ENCODE results near the gene IFI27.
"Not testable (repeated sequence)": the region's sequence is repeated elsewhere in the genome, so short reads cannot be mapped to it uniquely, and the experiment has no call there.

The IFI27 gene

DNA sequence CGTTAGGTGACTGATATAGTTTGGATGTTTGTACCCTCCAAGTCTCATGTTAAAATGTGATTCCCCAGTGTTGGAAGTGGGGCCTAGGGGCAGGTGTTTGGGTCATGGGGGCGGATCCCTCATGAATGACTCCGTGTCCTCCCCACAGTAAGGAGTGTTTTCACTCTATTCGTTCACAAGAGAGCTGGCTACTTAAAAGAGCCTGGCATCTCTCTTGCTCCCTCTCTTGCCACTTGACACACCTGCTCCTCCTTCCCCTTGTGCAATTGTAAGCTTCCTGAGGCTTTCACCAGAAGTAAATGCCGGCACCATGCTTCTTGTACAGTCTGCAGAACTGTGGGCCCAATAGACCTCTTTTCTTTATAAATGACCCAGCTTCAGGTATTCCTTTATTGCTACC, 16.3 kb downstream of the IFI27 start:
- no peak for DNase-seq

DNA sequence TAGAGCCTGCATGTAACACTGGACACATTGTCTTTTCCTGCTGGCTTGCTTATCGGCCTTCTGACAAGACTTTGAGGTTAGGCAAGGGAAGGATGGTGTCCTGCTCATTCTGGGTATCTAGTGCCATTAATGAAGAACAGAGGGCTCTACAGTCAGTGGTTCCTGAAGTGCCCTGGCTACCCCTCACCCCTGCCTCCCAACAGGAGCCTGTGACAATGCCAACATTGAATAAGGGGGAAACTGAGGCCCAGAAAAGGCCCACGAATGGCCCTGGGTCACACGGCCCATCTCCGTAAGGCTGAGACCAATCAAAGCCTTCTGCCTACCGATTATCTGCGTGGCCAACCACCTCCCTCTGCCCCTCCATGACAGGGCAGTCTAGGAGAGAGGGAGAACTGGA, 16.8 kb downstream of the IFI27 start:
- no peak for DNase-seq

DNA sequence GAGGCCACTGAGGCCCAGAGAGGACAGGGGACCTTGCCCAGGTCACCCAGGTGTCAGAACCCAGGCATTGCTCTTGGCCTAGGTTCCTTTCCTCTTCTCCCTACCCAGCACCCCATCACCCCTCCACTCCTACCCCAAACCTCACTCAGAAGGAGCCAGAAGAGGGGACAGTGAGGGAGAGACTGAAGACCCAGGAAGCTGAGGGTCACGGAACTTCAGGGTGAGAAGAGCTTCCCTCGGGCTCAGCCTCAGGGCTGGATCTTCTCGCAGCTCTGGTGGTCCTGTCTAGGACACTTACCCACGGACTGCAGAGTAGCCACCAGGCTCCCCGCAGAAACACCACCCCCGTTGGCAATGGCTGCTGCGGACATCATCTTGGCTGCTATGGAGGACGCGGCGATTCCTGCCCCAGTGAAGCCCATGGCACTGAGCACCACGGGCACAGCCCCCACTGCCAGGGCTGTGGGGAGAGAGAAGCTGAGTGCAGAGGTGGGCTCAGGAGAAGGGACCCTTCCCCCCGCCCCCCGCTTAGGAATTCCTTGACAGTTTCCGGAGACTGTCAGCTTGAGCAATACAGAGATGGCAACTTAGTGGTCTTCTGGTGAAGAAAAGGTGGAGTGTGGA, 17.8 kb downstream of the IFI27 start:
- DNase-seq: no peak

DNA sequence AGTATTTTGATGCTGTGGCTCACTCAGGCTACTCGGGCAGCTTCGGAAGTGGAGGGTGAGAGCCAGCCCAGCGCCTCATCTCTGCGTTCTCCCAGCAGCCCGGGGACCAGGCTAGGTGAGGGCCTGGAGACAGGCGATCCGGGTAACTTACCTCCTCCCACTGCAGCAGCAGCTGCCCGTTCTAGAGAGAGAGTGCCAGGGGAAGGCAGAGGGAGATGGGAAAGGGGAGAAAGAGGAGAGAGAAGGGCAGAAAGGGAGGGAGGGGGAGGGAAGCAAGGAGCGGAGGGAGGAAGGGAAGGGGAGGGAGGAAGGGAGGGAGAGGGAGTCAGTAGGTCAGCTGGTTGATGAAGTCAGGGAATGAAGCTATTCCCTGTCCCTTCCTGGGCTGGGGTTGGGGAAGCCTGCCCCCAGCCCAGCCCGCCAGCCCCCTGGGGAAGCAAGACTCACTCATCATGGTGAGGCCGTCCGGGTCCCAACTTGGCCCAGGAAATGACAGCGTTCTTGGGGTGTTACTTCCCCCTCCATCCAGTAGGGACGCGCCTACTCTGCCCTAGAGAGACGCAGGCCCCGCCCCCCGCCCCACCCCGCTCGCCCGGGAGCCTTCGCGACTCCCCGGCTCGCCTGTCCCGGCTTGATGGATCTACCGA, 18.7 kb downstream of the IFI27 start, which contains the start of gene IFI27L2:
Gene IFI27L2, minus strand, starts transcription at position 494 of the 647 bp plus-strand sequence. Its CDS starts 40 bp downstream, at position 454.
- DNase-seq: peak; percentile 22 to 65

DNA sequence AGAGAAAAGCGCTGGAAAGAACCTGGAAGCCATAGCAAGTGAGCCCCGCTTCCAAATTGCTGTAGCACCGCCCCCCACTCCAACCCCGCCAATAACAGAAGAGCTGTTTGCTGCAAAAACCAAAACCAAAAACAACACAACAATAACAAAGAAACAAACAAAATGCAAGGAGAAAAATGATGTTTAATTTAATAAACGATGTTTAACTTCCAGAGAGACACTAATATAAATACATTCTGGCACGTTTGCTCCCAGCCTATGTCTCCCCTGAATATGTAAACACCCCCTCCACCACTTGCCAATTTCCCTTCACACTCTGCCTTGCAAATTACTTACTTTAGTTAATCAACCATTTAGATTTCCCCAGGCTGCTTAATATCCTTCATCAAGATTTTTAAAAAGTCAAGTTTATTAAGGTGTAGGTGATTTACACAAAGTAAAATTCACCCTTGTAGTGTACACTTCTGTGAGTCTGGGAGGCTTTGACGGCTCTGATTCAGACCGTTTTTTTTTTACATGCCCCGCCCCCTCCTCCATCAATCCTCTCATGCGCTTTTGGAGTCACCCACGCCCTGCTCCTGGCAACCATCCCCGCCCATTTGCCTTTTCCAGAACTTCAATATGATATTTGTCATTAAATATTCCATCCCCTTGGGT, 19.4 kb downstream of the IFI27 start:
- no peak for DNase-seq

DNA sequence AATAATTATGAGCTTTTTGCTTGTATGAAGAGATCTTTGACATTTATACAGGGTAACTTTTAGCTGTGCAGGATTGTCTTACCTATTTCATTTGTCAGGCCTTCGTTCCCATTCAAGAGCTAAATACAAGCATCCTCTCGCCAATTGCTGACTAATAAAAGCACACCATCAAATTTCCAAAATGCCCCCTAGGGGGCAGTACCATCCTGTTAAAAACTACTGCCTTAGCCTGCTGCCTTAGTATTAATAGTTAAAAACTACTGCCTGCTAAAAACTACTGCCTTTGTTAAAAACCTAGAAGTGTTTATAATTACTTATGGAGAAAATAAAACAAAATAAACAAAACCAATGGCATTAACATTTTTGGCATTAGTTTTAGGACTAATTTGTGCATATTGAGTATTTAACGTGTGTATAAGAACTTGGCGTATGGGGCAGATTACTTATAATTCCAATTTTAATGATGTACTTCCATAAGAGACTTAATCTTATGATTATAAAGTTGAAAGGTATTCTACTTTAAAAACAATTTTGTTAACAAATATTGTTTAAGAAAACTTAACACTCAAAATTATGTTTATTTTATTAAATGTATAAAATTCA, 21.9 kb downstream of the IFI27 start:
- peak in 1 of 2 donors; percentile 77 for DNase-seq

DNA sequence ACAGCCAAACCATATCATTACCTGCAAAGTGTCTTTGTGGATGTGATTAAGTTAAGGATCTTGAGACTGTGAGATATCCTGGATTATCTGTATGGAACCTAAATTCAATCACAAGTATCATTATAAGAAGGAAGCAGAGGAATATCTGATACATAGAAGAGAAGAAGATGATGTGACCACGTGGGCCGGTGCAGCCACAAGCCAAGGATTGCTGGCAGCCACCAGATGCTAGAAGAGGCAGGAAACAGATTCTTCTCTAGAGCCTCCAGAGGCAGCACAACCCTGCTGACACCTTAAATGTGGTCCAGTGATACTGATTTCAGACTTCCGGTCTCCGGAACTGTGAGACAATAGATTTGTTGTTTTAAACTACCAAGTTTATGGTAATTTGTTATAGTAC, 24.9 kb downstream of the IFI27 start:
- no peak for DNase-seq

DNA sequence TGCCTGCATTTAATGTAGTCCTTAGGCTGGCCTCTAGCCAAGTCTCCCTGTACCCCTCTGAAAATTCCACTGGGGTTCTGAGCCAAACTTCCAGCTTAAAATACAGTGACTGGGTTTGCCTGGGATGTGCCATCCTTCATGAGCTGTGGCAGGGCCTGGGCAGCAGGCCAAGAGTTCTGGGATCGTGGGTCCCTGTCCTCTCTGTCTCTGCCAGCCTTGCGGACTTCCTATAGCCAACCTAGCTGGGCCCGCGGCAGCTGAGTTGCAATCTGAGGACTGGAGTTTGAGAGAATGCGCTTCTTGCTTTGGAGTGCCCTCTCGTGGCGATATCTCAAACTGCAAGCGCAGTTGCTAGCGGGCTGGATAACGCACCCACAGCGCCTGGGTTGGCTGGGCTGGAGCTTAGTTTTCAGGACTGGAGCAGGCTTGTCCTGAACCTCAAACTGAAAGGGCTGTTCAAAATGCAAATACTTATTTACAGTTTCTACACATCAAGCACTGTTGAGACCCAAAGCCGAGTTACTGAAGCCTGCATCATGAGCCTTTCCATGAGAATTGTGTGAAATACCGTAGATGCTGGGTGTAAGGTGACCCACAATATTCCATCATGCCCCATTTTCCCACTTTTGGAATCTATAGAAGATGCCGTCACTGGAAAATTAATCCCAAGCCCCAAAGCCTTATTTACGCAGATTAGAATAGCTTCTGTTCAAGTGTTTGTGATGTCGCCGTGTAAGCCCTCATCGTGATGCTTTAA, 26.2 kb downstream of the IFI27 start:
- peak; percentile 50 to 62 for DNase-seq

DNA sequence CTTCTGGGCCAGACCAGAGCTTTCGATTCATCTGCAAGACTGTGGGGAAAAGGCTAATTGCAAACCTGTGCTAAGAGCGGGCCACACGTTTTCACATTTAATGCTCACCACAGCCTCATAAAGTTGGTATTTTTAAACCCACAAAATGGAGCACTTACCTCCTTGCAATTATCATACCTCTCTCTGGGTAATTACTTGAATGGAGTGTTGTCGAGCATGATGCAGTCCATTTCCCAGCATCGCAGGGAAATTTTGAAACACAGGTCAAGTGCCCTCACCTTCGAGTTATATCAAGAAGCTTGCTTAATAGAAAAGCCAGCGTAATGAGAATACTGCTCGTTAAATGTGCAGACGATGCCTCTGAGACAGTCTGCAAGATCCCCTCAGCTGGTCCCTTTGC, 27.7 kb downstream of the IFI27 start:
- no peak for DNase-seq

DNA sequence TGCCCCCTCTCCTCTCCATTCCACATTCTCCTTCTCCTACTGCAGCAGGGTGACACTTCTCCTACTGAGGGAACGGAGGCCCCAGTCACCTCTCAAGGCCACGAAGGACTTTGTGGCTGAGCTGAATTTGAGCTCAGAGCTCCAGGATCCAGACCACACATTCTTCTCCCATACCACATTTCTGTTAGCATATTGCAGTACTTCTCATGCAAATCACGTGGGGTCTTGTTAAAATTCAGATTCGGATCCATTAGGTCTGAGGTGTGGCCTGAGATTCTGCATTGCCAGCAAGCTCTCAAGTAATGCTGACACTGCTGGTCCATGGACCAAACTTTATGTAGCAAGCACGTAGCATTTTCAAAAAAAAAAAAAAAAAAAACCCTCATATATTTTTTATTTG, 28.5 kb downstream of the IFI27 start:
- DNase-seq: no peak

DNA sequence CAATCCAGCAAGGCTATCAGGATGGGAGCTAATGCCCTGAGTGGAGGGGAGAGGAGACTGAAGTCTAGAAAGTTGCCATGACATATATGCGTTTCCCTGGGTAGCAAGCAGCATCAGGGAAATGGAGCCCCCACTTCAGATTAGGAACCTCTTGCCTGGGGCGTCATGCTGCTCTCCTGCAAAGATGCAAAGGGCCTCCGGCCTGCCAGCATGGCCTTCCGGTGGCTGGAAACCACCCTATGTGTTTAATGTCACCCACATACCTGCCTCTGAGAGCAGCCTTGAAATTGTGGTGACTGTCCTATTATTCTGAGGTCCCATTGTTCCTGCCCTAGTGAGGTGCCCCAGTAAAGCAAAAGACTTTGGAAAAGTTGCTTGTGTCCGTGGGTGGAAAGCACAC, 28.9 kb downstream of the IFI27 start:
- DNase-seq: no peak

DNA sequence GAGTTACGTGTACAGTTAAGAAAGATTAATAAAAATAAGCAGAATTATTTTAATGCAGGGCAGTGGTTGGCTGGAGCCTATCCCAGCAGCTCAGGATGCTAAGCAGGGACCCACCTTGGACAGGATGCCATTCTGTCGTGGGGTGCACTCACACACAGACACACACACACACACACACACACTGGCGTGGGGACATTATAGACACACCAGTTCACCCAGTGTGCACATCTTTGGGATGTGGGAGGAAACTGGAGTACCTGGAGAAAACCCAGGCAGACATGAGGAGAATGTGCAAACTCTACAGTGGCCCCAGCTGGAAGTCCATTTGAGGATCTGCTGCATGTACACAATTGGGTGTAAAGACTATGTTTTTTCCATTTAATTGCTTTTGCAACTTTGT, 31.7 kb downstream of the IFI27 start:
- DNase-seq: no peak

DNA sequence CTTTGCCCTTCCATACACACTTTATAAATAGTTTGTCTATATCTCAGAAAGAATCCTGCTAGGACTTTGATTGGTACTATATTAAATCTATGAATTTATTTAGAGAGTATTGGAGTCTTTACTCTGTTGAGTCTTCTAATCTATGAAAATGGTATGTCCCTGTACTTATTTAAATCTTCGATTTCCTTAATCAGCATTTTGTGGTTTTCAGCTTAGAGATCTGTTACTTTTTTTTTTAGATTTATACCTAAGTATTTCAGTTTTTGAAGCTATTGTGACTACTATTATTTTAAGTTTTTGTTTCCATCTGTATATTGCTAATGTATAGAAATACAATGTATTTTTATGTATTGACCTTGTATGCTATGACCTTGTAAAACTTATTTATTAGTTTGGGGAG, 32.3 kb downstream of the IFI27 start:
- DNase-seq: no peak

DNA sequence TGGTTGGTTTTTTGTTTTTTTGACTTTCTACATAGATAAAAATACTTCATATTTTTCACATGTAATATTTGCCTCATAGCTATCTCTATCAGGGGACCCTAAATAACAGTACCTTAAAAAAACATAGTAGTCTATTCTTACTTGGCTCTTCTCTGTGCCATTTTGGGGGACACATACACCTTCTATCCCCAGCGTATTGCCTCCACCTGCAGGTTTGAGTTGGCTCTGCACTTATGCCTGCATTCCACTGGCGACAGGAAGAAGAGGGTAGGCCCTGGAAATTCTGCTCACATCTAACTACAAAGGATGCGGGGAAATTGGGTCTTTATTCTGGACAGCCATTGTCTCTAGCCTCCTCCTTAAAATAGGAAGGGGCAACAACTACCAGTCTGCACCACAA, 32.7 kb downstream of the IFI27 start:
- no peak for DNase-seq

DNA sequence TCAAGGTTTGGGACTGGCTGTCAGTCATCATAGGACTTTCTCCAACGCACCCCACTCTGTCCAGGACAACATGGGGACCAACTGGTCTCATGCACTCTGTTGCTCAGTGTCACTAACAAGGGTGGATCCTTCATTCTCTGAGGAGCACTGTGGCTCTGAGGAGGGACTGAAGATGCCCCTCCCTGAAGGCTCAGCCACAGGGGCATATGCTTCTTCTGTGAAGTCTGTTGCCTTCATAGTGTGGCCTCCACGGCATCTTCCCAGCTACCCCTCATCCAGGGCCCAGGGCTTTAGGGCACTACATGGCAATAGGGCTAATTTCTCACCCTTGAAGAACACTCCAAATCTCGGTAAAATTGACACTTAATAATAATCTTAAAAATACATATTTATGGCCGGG, 33.2 kb downstream of the IFI27 start:
- no peak for DNase-seq

DNA sequence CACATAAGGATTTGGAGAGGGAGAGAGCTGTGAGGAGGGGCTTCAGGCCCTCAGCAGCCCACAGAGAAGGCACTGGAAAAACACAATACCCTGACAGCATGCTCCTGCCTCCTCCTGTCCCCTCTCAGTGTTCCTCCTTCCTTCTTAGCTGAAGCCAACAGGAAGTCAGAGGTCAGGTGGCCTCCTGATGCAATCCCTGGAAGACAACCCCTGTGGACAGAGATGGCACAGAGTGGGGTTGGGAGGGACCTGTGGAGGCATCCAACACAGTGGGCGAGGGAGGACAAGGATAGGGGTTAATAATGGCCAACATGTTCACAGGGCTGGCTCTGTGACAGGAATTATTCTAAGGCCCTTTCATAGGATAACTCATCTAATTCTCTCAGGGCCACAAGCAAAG, 34.2 kb downstream of the IFI27 start:
- no peak for DNase-seq

DNA sequence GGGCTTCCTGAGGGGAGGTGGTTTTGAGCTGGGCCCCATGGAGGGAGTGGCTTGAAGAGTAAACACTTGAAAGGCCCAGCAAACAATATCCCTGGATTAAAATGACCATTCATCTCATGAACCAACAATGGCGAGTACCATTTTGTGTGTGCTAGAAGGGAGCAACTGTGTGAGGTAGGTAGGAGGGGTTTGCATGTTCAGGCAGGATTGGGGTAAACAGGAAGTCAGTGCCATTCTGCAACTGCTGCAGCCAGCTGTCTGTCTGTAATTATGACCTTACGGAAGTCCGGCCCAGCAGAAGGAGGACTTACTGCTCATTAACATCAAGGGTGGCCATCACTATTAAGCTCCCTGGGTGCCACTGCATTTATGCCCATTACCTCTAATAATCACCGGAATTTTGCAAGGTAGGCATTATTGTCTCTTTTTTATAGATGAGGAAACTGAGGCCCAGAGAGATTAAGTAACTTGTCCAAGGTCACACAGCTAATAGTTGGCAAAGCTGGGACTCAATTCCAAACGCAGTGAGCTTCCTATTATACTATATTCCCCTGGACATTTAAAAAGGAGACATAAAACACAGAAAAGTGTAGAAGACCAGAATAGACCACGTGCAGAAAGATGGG, 35.5 kb downstream of the IFI27 start:
- DNase-seq: no peak

DNA sequence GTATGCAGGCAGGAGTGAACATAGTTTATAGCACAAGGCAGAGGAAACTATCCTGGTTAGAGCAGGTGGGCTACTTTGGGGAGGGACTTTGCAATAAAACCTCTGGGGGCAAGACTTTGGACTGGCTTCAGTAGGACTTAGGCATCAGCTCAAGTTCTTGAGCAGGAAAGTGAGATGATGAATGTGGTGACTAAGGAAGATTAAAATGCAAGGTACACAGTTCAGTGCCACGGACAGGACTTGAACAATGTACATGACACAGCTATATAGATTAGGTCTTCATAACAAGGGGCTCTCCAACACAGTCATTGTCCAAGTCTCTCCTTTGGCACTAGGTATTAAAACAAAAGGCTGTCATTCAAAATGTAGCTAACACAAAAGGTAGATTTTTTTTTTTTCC, 42.1 kb downstream of the IFI27 start:
- no peak for DNase-seq

DNA sequence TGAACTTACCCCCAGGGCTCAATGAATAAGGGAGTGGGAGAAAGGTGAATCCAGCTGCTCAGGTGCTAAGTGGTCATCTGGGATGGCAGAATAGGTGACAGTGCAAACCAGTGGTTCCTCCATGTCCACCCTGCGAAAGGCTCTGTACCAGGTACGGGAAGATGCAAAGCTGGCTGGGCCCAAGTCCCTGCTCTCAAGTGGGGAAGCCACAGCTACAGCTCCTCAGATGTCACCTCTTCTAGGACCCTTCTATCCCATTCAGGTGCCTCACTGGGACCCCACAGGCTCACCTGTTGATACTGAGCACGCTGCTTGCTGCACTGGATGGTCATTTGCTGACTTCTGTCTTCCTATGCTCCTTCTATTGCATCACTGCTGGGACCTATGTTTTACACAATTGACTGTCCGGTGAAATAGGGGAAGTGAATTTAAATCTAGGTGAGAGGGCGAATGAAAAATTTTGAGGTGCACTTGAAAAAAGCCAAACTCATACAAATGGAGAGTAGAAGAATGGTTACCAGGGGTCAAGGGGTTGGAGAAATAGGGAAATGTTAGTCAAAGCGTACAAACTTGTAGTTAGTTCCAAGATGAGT, 43.3 kb downstream of the IFI27 start:
- no peak for DNase-seq

DNA sequence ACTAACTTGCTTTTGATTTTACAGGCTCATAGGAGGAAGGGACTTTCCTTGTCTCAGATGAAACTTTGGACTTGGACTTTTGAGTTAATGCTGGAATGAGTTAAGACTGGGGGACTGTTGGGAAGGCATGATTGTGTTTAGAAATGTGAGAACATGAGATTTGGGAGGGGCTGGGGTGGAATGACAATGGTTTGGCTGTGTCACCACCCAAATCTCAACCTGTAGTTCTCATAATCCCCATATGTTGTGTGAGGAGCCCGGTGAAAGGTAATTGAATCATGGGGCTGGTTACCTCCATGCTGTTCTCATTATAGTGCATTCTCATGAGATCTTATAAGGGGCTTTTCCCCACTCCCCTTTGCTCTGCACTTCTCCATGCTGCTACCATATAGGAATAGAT, 45.6 kb downstream of the IFI27 start:
- DNase-seq: not testable (repeated sequence)

DNA sequence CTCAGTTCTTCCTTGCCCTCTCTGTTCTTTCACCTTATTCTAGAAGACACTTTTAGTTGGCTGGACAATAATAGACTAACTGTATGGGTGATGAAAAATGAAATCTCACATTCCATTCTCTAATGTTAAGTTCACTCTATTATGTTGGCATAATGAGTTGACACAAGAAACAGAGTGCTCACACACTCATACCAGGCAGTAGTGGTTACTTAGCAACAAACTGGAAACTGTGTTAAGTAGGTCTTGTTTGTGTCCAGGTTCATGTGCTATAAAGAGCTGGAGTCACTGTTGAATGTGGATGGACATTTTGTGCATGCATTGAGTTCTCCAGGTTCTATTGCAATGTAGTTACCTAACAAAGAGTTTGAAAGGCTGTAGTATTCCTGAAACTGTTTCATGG, 46.7 kb downstream of the IFI27 start:
- DNase-seq: no peak

DNA sequence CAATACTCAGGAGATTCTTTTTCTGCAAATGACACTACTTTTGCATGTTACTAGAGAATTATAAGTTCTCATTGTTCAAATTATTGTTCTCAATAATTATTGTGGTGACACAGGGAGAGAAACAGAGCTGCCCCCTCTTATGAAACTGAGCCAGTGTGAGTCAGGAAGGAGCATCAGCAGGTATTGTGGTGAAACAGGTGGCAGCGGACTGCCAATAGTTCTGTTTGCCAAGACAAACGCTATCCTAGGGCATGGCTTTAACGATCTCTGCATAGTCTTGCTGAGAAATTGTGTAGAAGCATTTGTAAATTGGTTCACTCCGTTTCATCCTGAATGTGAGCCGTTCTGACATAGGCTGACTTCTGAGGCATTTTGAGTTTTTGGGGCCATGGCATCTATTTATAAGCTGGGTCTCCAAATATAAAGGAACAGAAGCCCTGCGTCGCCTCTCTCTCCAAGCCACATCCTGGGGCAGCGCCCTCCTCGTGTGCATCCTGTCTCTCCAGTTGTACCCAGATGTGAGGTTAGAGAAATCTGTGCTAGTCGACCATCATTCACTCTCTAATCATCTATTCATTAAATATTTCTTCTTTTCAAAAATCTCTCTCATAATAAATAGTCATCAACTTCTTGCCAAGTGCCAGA, 47.8 kb downstream of the IFI27 start:
- no peak for DNase-seq
